A673 (cell line): ENCODE data around the gene PAK1. TPM values are rescaled to one million over a fixed set of nuclear protein-coding genes. Genes with fewer than 3 reads are reported as not detected.

ENCODE experiments used
- BruUV-seq: library from RNA; stranded (reverse); fragments of 400-500 nt; replicated peaks from 2 replicates; lab custom pipeline; 2021; lab: Mats Ljungman, UMichigan
- CTCF ChIA-PET: fragments of 300-600 bp; sonication (Branson Sonifier 250); formaldehyde crosslinking; loops from one replicate; lab custom pipeline; 2022; ENCODE audit warnings: antibody characterized with exemption; lab: Charles Lee
- POLR2A ChIA-PET: fragments of 300-600 bp; sonication (Branson Sonifier 250); formaldehyde crosslinking; loops from one replicate; lab custom pipeline; 2022; ENCODE audit warnings: antibody characterized with exemption; ENCODE audit not compliant: low non-redundant PET; lab: Charles Lee
- DNase-seq: peaks from one replicate; pipeline ENCODE4 v3.0.0-alpha.2; 2015; ENCODE audit warnings: low spot score
- H3K27ac ChIP-seq: fragments of 200-600 bp; sonication (generic); 2 replicates; pipeline ENCODE4 v1.5.1; 2016; ENCODE audit warnings: mixed run types, low read depth, mild to moderate bottlenecking, mixed read lengths, antibody characterized with exemption, low read length; ENCODE audit not compliant: poor library complexity, severe bottlenecking
- H3K27me3 ChIP-seq: fragments of 200-600 bp; sonication (generic); replicated peaks from 2 replicates; pipeline ENCODE4 v1.6.1; 2017; ENCODE audit warnings: mixed run types, low read depth, mild to moderate bottlenecking, mixed read lengths, antibody characterized with exemption, low read length; ENCODE audit not compliant: insufficient read depth, poor library complexity
- H3K36me3 ChIP-seq: fragments of 200-600 bp; sonication (generic); 2 replicates; pipeline ENCODE4 v1.6.1; 2016; ENCODE audit warnings: mixed run types, mild to moderate bottlenecking, mixed read lengths, antibody characterized with exemption, low read length; ENCODE audit not compliant: insufficient read depth, poor library complexity, severe bottlenecking
- H3K4me1 ChIP-seq: fragments of 200-600 bp; sonication (generic); 2 replicates; pipeline ENCODE4 v1.6.1; 2017; ENCODE audit warnings: mixed run types, mild to moderate bottlenecking, mixed read lengths, antibody characterized with exemption, low read length; ENCODE audit not compliant: insufficient read depth, poor library complexity, severe bottlenecking
- H3K4me3 ChIP-seq: fragments of 200-600 bp; sonication (generic); 2 replicates; pipeline ENCODE4 v1.5.1; 2016; ENCODE audit warnings: low read depth, mixed run types, mild to moderate bottlenecking, mixed read lengths, low read length; ENCODE audit not compliant: poor library complexity, severe bottlenecking
- H3K9me3 ChIP-seq: fragments of 200-600 bp; sonication (generic); 2 replicates; pipeline ENCODE4 v1.6.1; 2016; ENCODE audit warnings: mixed run types, low read depth, mild to moderate bottlenecking, mixed read lengths, antibody characterized with exemption, low read length; ENCODE audit not compliant: poor library complexity, severe bottlenecking
- EZH2 ChIP-seq: fragments of 200-600 bp; sonication (generic); IDR thresholded peaks from 2 replicates; pipeline ENCODE4 v1.6.1; 2017; ENCODE audit warnings: borderline replicate concordance, low read depth, mild to moderate bottlenecking, mixed read lengths, antibody characterized with exemption, low read length; ENCODE audit not compliant: poor library complexity, severe bottlenecking
- intact Hi-C: fragments of 100-400 bp; cut with micrococcal nuclease; formaldehyde crosslinking; loops from one replicate; pipeline ENCODE4 v1.10.0; 2022; ENCODE audit not compliant: unreplicated experiment
- total RNA-seq: library from RNA; stranded (reverse); gene quantifications from 2 replicates; pipeline ENCODE4 v1.2.3, GENCODE V29; 2021
- TF ChIP-seq, protein P1 (sequence below): fragments of 300-800, 200-600 bp; sonication (generic); conservative IDR thresholded peaks from 2 replicates; pipeline ENCODE4 v1.5.1; 2017; ENCODE audit warnings: low read depth, mild to moderate bottlenecking, antibody characterized with exemption, low read length, moderate library complexity, mixed read lengths

The PAK1 gene
- total RNA-seq, 1 experiment from 2014 or later, result 44.2 TPM

DNA sequence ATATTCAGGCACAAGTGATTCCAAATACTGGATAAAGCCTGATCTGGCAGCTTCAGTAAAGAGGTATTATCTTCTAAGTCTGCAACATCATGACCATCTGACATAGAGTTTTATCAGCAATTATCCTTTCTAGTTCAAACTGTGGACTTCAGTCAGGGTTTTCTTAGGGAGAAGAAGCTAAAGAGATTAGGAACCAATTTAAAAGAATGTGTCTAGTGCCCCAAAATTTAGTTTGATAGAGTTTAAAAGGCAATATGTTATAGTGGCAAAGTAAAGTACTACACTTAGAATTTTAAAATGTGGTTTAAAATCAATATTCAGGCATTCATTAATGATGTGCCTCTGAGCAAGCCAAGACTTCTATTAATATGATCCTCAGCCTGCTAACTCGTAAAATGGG is 5.4 kb downstream of the PAK1 start:
- TF ChIP-seq, protein P1, sequence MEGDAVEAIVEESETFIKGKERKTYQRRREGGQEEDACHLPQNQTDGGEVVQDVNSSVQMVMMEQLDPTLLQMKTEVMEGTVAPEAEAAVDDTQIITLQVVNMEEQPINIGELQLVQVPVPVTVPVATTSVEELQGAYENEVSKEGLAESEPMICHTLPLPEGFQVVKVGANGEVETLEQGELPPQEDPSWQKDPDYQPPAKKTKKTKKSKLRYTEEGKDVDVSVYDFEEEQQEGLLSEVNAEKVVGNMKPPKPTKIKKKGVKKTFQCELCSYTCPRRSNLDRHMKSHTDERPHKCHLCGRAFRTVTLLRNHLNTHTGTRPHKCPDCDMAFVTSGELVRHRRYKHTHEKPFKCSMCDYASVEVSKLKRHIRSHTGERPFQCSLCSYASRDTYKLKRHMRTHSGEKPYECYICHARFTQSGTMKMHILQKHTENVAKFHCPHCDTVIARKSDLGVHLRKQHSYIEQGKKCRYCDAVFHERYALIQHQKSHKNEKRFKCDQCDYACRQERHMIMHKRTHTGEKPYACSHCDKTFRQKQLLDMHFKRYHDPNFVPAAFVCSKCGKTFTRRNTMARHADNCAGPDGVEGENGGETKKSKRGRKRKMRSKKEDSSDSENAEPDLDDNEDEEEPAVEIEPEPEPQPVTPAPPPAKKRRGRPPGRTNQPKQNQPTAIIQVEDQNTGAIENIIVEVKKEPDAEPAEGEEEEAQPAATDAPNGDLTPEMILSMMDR, result no peak; the same call in 1 of the 2 replicates
- TF ChIP-seq EZH2, result no peak
- no peak for DNase-seq
- Histone ChIP-seq H3K4me3 (no peak overlapping the region), H3K4me1 (peaks cover 14% of the 10 kb centered on the region), H3K36me3 (no peaks in the 10 kb centered on the region), H3K27me3 (no peaks in the 10 kb centered on the region), H3K9me3 (no peaks in the 10 kb centered on the region), H3K27ac (no peak overlapping the region)
- CTCF ChIA-PET, result no interaction called here
- intact Hi-C loops, result no loop called here
- BruUV-seq, result no TSS peak
- POLR2A ChIA-PET, result no interaction called here

DNA sequence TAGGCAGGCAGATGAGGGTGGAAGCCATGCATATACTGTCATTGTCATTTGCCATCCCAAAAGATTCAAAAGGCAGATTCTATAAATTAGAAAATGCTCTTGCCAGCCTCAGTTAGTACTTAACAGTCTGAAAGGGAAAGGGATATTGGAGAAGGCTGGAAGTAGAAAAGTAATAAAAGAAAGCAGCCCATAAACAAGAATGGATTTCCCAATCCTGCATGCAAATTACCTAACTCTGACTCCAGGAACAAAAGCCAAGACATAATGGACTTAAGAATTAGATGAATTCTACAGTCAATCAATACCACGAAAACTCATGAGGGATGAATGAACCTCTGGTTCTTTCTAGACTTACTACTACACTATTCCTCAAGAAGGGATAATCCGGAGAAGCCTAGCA is 5.9 kb downstream of the PAK1 start:
- POLR2A ChIA-PET, result no interaction called here
- no peak overlapping the region for H3K4me3 ChIP-seq
- peak; percentile 14 for DNase-seq
- CTCF ChIA-PET, result no interaction called here
- TF ChIP-seq, protein P1, result no peak
- TF ChIP-seq EZH2, result no peak
- H3K4me1 ChIP-seq, result peaks cover 14% of the 10 kb centered on the region
- no peaks in the 10 kb centered on the region for H3K36me3 ChIP-seq
- no peaks in the 10 kb centered on the region for H3K9me3 ChIP-seq
- H3K27me3 ChIP-seq, result no peaks in the 10 kb centered on the region
- no peak overlapping the region for H3K27ac ChIP-seq
- no TSS peak for BruUV-seq
- intact Hi-C loops, result no loop called here

DNA sequence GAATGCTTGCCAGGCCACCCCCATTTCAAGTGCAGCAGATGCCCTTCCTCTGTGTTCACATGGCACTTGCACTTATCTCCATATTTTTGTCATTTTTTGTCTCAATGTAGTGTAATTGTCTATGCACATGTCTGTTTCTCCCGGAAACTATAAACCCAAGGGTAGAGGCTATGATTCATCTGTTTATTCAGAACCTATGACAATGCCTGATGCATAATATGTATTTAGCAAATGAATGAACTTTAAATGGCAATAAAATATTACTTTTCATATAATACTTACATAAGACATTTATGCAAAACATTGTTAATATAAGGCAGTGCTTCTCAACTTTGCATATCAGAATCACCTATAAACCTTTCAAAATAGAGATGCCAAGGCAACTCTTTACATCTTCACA is 6.7 kb downstream of the PAK1 start:
- Histone ChIP-seq H3K4me3 (no peak overlapping the region), H3K36me3 (no peaks in the 10 kb centered on the region), H3K9me3 (no peaks in the 10 kb centered on the region), H3K27me3 (no peaks in the 10 kb centered on the region), H3K4me1 (peaks cover 14% of the 10 kb centered on the region), H3K27ac (no peak overlapping the region)
- intact Hi-C loops, result no loop called here
- no peak for TF ChIP-seq EZH2
- TF ChIP-seq, protein P1, result no peak
- BruUV-seq, result no TSS peak
- ChIA-PET POLR2A (no interaction called here), CTCF (no interaction called here)
- peak; percentile 25 for DNase-seq
